Measurements from ENCODE around the gene ARAF.
A peak's percentile ranks its signal among the peaks of the same experiment; 100 is the strongest.

The ARAF gene

DNA sequence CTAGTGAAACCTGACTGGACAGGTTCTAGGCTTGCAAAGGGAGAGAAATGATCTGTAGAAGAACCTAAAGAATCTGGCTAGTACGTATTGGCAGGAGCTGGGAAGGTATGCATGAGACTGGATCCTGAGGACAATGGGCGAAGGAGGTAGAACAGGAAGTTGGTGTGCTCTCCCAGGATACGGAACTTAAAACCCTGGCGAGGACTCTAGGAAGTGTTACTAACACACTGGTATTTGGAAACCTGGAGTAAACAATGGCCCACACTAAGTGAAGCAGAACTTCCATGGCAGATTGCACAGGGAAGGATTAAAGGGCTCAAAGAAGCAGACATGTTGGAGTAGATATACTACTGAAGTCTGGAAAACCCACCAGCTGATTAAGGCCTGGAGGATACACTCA lies 49.5 kb downstream of the ARAF start:
- intact Hi-C loops (cut with DNase I), result no loop called here
- no peak for DNase-seq

DNA sequence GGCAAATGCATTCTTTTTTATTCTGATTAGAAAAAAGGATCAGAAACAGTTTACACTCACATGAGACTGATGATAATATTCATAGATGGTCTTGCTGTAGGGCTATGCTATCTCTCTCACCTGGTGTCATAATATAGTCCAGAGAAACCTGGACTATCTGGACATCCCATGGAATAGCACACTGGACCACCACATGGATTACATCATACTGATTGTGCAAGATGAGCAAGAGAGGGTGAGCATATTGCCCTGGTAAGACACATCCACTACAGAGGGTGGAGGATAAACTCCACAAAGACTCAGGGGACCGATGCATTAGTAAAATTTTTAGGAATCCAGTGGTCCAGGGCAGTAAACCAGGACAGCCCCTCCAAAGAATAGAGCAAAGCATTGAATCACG lies 50.5 kb downstream of the ARAF start:
- intact Hi-C loops (cut with DNase I), result no loop called here
- DNase-seq, result no peak

DNA sequence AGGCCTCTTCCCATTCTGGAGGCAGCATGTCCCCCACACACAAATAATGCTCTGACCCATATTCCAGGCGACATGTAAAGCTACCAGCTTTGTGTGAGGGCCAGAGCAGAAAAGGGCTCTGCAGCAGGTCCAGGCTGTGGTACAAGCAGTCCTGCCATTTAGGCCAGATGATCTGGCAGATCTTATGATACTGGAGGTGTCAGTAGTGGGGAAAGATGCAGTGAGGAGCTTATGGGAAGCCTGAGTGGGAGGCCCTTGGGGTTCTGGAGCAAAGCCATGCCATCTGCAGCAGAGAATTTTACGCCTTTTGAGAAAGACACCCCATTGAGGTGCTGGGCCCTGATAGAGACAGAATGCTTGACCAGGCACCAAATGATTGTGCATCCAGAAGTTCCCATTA lies 50.9 kb downstream of the ARAF start:
- intact Hi-C loops (cut with DNase I), result no loop called here
- peak in 2 of 42 donors; percentile 11 to 29 for DNase-seq

DNA sequence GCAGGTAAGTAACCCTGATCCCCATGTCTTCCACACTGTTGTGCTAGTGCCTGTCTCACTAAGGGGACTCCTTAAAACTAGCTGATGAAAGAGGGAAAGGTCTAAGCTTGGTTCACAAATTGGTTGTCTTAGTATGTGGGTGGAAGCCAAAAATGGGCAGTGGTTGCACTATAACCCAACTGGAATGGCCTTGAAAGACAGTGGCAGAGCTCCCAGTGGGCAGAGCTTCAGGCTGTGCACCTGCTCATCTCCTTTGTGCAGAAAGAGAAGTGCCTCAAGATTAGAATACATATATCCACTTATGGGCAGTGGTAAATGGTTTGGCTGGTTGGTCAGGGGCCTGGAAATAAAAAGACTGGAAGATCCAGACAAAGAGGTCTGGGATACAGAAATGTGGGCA lies 51.4 kb downstream of the ARAF start:
- DNase-seq, result peak in 2 of 42 donors; percentile 9 to 16
- intact Hi-C loops (cut with DNase I), result no loop called here

DNA sequence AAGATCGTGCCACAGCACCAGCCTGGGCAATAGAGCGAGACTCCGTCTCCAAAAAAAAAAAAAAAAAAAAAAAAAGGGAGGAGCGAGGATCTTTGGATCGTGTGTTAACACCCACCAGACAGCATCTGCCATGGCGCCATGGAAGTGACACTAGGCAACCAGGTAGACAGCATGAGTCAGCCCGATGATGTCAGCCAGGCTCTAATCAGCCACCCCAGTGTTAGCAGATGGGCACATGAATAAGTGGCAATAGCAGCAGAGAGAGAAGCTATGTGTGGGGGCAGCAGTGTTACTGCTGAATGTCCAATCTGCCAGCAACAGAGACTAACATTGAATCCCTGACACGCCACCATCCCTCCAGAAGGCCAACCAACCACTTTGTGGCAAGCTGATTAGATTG lies 52.1 kb downstream of the ARAF start:
- DNase-seq, result peak in 34 of 42 donors; percentile 6 to 80 (median 41)
- intact Hi-C loops (cut with DNase I), result no loop called here

DNA sequence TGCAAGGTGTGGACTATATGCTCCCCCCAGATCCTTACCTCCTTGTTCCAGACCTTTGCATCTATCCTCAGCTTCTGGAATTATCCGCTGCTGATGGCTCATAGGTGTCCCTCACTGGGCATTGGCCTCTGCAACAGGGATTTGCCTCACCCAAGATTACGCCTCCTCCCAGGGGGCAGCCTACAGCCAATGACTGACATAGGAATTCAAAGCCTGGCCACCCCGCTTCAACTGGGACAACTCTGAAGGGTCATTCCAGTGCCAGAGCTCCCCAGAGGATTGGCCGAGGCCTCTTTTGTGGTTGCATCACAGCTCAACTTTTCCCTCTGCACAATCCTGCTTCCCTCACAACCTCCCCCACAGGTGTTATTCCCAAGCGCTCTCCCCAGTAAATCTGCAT lies 53.6 kb downstream of the ARAF start:
- DNase-seq, result peak in 4 of 42 donors; percentile 5 to 34 (median 11)

DNA sequence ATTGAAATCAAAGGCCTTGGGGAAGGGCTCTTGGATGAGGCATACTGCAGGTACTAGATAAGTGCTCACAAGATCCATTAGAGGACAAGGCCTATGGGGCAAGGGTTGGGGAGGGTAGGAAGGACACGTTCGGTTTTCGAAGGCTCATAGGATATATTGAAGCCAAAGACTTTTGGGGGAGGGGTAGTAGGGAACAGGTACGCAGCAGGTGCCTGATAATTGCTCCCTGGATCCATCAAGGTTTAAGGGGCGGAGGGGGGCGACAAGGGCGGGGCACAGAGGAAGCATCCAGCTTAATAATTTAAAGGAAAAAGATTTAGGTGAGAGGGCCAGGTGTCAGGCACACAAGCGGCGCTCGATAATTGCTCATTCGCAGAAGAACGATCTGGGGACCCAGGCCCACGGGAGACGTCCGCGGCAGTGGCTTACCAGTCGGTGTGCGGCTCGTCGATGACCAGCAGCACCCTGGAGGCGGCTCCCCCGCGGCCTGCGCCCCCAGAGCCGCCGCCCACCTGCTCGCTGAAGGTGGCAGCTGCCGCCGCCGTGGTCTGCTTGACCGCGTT lies 58.0 kb downstream of the ARAF start:
- peak in 1 of 42 donors; percentile 14 for DNase-seq
- intact Hi-C loops (cut with DNase I), result no loop called here

More for the DNA sequence above, 53.6 kb downstream of the ARAF start:
- intact Hi-C loops (cut with DNase I), result no loop called here

DNA sequence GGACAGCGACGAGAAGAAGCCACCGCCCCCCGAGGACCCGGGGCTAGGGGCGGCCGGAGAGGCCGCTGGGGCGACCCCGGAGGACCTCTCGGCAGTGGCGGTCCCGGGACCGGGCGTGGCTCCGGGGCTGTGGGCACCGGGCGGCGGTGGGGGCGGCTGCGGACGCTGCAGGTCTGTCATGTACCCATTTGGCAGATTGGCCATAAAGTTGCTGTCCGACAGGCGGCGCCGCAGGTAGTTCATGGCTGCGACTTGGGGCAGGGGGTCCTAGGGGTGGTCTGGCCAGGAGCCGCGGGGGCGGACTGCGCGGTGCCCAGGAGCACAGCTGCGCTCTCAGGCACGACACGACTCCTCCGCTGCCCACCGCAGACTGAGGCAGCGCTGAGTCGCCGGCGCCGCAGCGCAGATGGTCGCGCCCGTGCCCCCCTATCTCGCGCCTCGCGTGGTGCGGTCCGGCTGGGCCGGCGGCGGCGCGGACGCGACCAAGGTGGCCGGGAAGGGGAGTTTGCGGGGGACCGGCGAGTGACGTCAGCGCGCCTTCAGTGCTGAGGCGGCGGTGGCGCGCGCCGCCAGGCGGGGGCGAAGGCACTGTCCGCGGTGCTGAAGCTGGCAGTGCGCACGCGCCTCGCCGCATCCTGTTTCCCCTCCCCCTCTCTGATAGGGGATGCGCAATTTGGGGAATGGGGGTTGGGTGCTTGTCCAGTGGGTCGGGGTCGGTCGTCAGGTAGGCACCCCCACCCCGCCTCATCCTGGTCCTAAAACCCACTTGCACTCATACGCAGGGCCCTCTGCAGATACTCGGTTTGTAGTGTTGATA lies 58.7 kb downstream of the ARAF start, which contains the start of gene SYN1:
Gene SYN1, minus strand, starts transcription at position 372 of the 817 bp plus-strand sequence. Its CDS starts 129 bp downstream, at position 243.
- peak; percentile 52 to 90 (median 82) for DNase-seq
- intact Hi-C loops (cut with DNase I), result no loop called here

DNA sequence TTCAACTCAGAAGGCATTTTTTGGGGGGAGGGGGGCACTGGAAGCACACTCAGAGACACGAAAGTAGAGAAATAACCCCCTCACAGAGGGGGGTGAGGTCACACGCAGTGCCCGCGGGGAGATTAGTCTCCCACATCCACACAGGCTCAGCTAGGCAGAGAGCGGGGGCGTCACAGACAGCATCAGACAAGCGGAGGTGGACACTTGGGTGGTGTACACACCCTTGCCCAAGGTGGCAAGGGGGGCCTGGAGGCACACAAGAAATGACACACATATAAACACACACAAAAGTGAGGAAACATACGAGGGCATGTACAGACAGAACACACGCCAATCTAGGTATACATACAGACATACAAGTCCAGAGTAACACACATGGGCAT lies 59.3 kb downstream of the ARAF start:
- peak in 32 of 42 donors; percentile 13 to 80 (median 40) for DNase-seq
- intact Hi-C loops (cut with DNase I), result no loop called here

Measured in head of caudate nucleus (tissue), 42 donors.